Activated naive CD4-positive, alpha-beta T cell treated with anti-CD3 and anti-CD28 coated beads for 36 hours (primary cell): ENCODE results near the gene CSNK1G1. TPM values are rescaled to one million over a fixed set of nuclear protein-coding genes. Genes with fewer than 3 reads are reported as not detected.

Experiments used
- CTCF ChIA-PET: fragments of 350-600 bp; sonication (Branson Sonifier 250); formaldehyde crosslinking; loops from one replicate; lab custom pipeline; 2021; ENCODE audit warnings: antibody characterized with exemption; lab: Charles Lee
- DNase-seq: peaks from one replicate; pipeline ENCODE4 v3.0.0-alpha.2; 2020
- H3K27ac Mint-ChIP-seq: one replicate; pipeline ENCODE4 v1.8.0; 2021; ENCODE audit warnings: mild to moderate bottlenecking, mixed read lengths
- H3K27me3 Mint-ChIP-seq: one replicate; pipeline ENCODE4 v1.8.0; 2021; ENCODE audit warnings: low read depth, mixed read lengths
- H3K36me3 Mint-ChIP-seq: one replicate; pipeline ENCODE4 v1.8.0; 2021; ENCODE audit warnings: low read depth, mixed read lengths
- H3K4me1 Mint-ChIP-seq: one replicate; pipeline ENCODE4 v1.8.0; 2021; ENCODE audit warnings: low read depth, mixed read lengths
- H3K4me3 Mint-ChIP-seq: one replicate; pipeline ENCODE4 v1.8.0; 2021; ENCODE audit warnings: mild to moderate bottlenecking, moderate library complexity, mixed read lengths
- H3K9me3 Mint-ChIP-seq: one replicate; pipeline ENCODE4 v1.8.0; 2021; ENCODE audit warnings: mixed read lengths
- intact Hi-C: fragments of 100-400 bp; cut with micrococcal nuclease; formaldehyde crosslinking; loops from one replicate; pipeline ENCODE4 v1.15.1; 2023
- total RNA-seq, 2 experiments: library from RNA; stranded (reverse); gene quantifications; one replicate each; pipeline ENCODE4 v1.2.3, GENCODE V29; 2021

The CSNK1G1 gene
- total RNA-seq, 2 experiments from 2014 or later = 14.8 to 16.6 TPM

DNA sequence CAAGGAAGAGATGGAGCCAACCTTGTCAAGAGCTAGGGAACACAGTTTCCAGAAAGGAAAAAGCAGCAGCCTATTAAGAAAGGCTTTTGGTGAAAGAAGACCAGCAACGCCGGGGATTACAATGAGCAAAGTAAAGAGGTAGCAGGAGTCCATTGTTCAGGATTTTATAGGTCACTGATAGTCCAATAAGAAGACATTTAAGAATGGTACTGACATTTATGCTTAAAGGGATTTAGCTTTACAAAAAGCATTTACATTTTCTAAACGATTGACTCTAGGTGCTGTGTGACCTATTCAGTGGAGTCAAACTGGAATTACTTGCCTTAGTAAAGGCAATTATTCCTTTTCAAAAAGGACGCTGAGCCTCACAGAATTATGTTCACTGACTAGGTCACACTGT, 40.8 kb downstream of the CSNK1G1 start:
- intact Hi-C loops = no loop called here
- CTCF ChIA-PET = no interaction called here
- DNase-seq = no peak
- Mint-ChIP-seq H3K27ac (no peak overlapping the region), H3K36me3 (peaks cover 2% of the 10 kb centered on the region), H3K4me1 (peaks cover 2% of the 10 kb centered on the region), H3K27me3 (no peaks in the 10 kb centered on the region), H3K9me3 (no peaks in the 10 kb centered on the region), H3K4me3 (no peak overlapping the region)

DNA sequence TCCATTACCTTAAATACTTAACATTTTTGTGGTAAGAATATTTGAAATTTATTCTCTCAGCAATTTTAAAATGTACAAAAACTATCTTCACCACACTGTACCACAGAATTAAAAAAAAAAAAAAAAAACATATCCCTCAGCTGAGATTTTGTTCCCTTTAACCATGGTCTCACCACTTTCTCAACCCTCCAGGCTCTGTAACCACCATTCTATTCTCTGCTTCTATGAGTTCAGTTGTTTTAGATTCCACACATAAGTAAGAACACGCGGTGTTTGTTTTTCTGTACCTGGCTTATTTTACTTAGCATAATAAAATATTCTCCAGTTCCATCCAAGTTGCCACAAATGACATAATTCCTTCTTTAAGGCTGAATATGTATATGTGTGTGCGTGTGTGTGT, 41.5 kb downstream of the CSNK1G1 start:
- intact Hi-C loops = no loop called here
- Mint-ChIP-seq H3K36me3 (peaks cover 2% of the 10 kb centered on the region), H3K9me3 (no peaks in the 10 kb centered on the region), H3K27ac (no peak overlapping the region), H3K4me3 (no peak overlapping the region), H3K4me1 (peaks cover 2% of the 10 kb centered on the region), H3K27me3 (no peaks in the 10 kb centered on the region)
- DNase-seq = no peak
- CTCF ChIA-PET = no interaction called here

DNA sequence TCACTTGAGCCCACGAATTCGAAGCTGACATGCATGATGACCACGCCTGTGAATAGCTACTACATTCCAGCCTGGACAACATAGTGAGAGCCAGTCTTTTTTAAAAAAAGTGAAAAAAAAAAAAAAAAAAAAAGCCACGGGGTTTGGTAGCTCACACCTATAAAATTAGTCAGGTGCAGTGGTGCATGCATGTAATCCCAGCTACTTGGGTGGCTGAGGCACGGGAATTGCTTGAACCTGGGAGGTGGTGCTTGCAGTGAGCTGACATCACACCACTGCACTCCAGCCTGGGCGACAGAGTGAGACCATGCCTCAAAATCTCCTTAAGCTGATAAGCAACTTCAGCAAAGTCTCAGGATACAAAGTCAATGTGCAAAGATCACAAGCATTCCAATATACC, 44.4 kb downstream of the CSNK1G1 start:
- Mint-ChIP-seq H3K27ac (no peak overlapping the region), H3K4me1 (peaks cover 2% of the 10 kb centered on the region), H3K27me3 (no peaks in the 10 kb centered on the region), H3K36me3 (peaks cover 4% of the 10 kb centered on the region), H3K4me3 (no peak overlapping the region), H3K9me3 (no peaks in the 10 kb centered on the region)
- no peak for DNase-seq
- CTCF ChIA-PET = no interaction called here
- intact Hi-C loops = no loop called here

DNA sequence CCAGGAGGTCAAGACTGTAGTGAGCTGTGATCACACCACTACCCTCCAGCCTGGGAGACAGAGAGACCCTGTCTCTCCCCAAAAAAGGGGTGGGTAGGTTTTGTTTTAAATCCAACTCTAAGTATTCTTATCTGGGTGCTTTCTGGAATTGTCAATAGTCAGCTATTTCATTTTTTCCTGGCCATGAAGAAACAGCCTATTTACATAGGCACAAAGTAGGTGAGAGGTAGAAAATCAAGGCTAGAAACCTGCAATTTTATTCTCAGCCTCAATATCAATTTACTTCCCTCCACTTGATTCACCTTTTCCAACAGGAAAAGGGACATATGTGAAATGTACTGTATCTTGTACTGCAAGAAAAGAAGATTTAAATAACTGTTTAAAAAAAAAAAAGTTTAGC, 45.9 kb downstream of the CSNK1G1 start:
- peaks cover 2% of the 10 kb centered on the region for H3K4me1 Mint-ChIP-seq
- H3K27me3 Mint-ChIP-seq = no peaks in the 10 kb centered on the region
- peaks cover 4% of the 10 kb centered on the region for H3K36me3 Mint-ChIP-seq
- no peak for DNase-seq
- CTCF ChIA-PET = no interaction called here
- intact Hi-C loops = no loop called here
- H3K4me3 Mint-ChIP-seq = no peak overlapping the region
- H3K27ac Mint-ChIP-seq = no peak overlapping the region
- H3K9me3 Mint-ChIP-seq = no peaks in the 10 kb centered on the region

DNA sequence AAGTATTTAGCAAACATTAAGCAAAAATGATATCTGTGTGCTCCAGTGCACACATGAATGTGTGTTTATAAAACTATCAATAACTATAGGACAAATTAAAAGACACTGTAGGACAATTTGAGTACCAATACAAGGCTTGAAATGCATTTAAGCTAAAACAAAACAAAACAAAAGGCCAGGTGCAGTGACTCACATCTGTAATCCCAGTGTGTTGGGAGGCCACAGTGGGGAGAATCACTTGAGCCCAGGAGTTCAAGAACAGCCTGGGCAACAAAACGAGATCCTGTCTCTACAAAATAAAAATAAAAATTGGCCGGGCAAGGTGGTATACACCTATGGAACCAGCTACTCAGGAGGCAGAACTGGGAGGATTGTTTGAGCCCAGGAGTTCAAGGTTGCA, 50.7 kb downstream of the CSNK1G1 start:
- no peak overlapping the region for H3K27ac Mint-ChIP-seq
- no peaks in the 10 kb centered on the region for H3K27me3 Mint-ChIP-seq
- no peak overlapping the region for H3K4me3 Mint-ChIP-seq
- DNase-seq = no peak
- CTCF ChIA-PET = interaction anchor here (0.6 kb wide), 1 partner anchor 259 kb away, joined by 3 read pairs; no protein-coding TSS in a partner anchor
- H3K4me1 Mint-ChIP-seq = no peaks in the 10 kb centered on the region
- peaks cover 5% of the 10 kb centered on the region for H3K36me3 Mint-ChIP-seq
- intact Hi-C loops = no loop called here
- H3K9me3 Mint-ChIP-seq = no peaks in the 10 kb centered on the region

DNA sequence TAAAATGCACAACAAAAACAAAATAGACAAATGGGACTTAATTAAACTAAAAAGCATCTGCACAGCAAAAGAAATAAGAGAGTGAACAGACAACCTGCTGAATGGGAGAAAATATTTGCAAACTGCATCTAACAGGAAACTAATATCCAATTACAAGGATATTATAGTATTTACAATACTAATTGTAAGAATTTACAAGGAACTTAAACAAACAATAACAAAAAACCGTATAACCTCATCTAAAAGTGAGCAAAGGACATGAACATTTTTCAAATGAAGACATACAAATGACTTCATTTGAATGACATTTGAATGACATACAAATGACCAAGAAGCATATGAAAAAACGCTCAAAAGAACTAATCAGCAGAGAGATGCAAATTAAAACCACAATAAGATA, 66.4 kb downstream of the CSNK1G1 start:
- CTCF ChIA-PET = no interaction called here
- H3K27me3 Mint-ChIP-seq = no peaks in the 10 kb centered on the region
- DNase-seq = no peak
- H3K4me3 Mint-ChIP-seq = no peak overlapping the region
- H3K4me1 Mint-ChIP-seq = peaks cover 5% of the 10 kb centered on the region
- H3K36me3 Mint-ChIP-seq = no peaks in the 10 kb centered on the region
- intact Hi-C loops = no loop called here
- H3K27ac Mint-ChIP-seq = no peak overlapping the region
- no peaks in the 10 kb centered on the region for H3K9me3 Mint-ChIP-seq

DNA sequence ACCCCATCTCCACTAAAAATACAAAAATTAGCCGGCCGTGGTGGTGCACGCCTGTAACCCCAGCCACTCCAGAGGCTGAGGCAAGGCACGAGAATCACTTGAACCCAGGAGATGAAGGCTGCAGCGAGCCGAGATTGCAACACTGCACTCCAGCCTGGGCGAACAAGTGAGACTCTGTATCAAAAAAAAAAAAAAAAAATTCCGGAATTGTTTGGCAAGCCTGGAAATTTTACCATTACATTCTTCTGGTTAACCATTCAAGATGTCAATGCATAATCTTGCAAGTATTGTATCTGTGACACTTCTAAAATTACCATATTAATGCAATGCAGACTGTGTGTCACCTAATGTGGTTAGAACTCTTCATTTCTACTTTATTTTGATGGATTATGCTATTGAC, 67.0 kb downstream of the CSNK1G1 start:
- Mint-ChIP-seq H3K4me1 (peaks cover 7% of the 10 kb centered on the region), H3K27ac (no peak overlapping the region), H3K36me3 (no peaks in the 10 kb centered on the region), H3K9me3 (no peaks in the 10 kb centered on the region), H3K4me3 (no peak overlapping the region), H3K27me3 (no peaks in the 10 kb centered on the region)
- CTCF ChIA-PET = no interaction called here
- intact Hi-C loops = no loop called here
- DNase-seq = no peak

DNA sequence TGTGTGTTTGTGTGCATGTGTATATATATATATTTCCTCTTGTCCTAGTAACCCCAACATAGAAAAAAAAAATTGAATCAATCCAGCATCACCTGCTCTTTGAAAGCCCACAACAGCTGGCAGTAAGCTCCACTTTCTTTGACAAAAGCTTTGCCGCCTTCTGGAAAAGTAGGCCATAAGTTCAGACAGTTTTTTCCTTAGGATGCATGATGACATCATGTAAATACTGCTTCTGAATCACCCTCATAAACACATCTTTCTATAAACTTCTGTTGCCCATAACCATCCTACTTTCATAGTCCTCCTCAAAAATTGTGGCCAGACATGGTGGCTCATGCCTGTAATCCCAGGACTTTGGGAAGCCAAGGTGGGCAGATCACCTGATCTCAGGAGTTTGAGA, 67.4 kb downstream of the CSNK1G1 start:
- no peaks in the 10 kb centered on the region for H3K9me3 Mint-ChIP-seq
- CTCF ChIA-PET = no interaction called here

DNA sequence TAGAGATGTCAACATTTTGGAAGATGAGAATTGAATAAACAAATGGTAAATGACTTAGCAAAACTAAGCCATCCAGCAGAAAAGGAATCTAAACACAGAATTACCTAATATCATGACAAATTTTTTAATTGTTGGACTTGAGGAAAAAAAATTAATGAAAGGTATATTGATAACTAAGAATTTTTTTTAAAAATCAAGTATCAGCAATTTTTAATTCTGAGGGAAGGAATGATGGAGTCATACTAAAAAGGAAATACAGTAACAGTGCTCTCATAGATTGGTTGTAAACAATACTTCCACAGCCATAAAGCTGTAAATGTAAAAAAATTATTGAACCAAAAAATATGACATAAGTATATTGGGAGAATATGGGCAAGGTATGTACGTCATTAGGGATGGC, 68.0 kb downstream of the CSNK1G1 start:
- Mint-ChIP-seq H3K4me3 (no peak overlapping the region), H3K36me3 (no peaks in the 10 kb centered on the region), H3K9me3 (no peaks in the 10 kb centered on the region), H3K27me3 (no peaks in the 10 kb centered on the region), H3K4me1 (peaks cover 5% of the 10 kb centered on the region), H3K27ac (no peak overlapping the region)
- intact Hi-C loops = no loop called here
- CTCF ChIA-PET = no interaction called here
- no peak for DNase-seq

More for the DNA sequence above, 67.4 kb downstream of the CSNK1G1 start:
- peaks cover 10% of the 10 kb centered on the region for H3K4me1 Mint-ChIP-seq
- DNase-seq = no peak
- H3K27ac Mint-ChIP-seq = no peak overlapping the region
- no peak overlapping the region for H3K4me3 Mint-ChIP-seq
- intact Hi-C loops = no loop called here
- H3K27me3 Mint-ChIP-seq = no peaks in the 10 kb centered on the region
- H3K36me3 Mint-ChIP-seq = no peaks in the 10 kb centered on the region

DNA sequence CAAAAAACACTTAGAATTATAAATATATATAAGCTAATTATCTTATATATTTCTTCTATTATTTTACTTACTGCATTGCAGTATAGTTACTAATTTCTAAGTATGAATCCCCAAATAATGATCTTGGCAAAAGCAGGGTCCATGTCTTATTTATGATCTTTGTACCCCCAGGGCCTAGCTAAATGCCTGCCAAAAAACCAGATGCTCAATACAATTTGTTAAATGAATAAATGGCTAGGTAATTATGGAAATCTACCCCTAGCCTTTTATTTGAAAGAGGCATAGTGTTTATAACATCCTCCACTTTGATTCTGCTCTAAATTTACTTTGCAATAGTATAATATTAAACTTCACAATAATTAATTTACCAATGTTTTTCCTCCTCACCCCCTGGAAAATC, 69.5 kb downstream of the CSNK1G1 start:
- H3K4me1 Mint-ChIP-seq = peaks cover 4% of the 10 kb centered on the region
- no peaks in the 10 kb centered on the region for H3K9me3 Mint-ChIP-seq
- H3K27ac Mint-ChIP-seq = no peak overlapping the region
- DNase-seq = no peak
- intact Hi-C loops = no loop called here
- H3K27me3 Mint-ChIP-seq = no peaks in the 10 kb centered on the region
- H3K4me3 Mint-ChIP-seq = no peak overlapping the region
- no peaks in the 10 kb centered on the region for H3K36me3 Mint-ChIP-seq
- CTCF ChIA-PET = no interaction called here

DNA sequence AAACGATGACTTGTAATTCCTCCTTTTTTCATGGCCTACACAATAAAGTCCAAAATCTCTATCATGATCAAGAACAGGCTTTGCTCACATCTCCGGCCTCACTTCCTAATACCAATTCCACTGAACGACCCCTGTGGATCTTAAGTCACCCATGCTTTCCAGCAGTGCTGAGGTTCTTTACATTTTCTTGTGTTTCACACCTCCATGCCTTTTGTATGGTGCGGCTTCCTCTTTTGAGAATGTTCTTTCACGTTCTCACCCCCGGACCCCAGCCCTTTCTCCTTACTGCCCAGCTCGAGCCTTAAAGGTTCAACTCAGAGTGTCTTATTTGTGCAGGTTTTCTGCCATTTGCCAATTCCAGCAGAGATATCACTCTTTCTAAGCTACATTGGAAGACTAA, 70.1 kb downstream of the CSNK1G1 start:
- CTCF ChIA-PET = no interaction called here
- Mint-ChIP-seq H3K36me3 (peaks cover 3% of the 10 kb centered on the region), H3K27ac (no peak overlapping the region)

DNA sequence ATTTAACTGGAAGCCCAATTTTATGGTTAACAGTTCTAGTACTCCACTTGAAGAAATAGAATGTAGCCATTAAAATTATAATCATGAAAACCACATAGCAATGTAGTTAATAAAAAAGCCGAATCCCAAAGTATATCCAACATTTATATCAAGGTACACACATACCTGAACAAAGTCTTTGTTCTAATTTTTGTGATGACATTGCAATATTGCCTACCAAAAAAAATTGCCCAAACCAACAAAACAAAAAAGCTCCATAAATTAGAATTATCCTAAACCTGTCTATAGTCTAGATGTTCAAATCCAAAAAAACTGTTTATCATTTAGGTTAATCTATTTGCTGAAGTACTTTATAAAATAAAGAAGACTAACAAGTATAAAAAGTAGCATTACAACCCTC, 70.8 kb downstream of the CSNK1G1 start:
- Mint-ChIP-seq H3K36me3 (peaks cover 5% of the 10 kb centered on the region), H3K9me3 (no peaks in the 10 kb centered on the region), H3K4me3 (no peak overlapping the region), H3K27ac (no peak overlapping the region), H3K4me1 (peaks cover 4% of the 10 kb centered on the region), H3K27me3 (no peaks in the 10 kb centered on the region)
- CTCF ChIA-PET = no interaction called here
- no peak for DNase-seq
- intact Hi-C loops = no loop called here

More for the DNA sequence above, 70.1 kb downstream of the CSNK1G1 start:
- no peaks in the 10 kb centered on the region for H3K9me3 Mint-ChIP-seq
- intact Hi-C loops = no loop called here
- H3K4me3 Mint-ChIP-seq = no peak overlapping the region
- peaks cover 4% of the 10 kb centered on the region for H3K4me1 Mint-ChIP-seq
- no peaks in the 10 kb centered on the region for H3K27me3 Mint-ChIP-seq
- DNase-seq = no peak

DNA sequence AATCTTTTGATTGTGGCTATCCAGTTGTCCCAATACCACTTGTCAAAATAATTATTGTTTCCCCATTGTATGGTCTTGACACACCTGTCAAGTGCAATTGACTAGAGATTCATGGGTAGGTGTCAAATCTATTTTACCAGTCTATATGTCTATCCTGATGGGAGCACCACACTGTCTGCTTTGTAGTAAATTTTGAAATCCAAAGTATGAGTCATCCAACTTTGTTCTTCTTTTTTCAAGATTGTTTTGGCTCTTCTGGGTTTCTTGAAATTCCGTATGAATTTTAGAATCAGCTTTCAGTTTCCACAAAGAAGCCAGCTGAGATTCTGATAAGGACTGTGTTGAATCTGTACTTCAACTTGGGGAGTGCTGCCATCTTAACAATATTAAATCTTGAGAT, 71.9 kb downstream of the CSNK1G1 start:
- Mint-ChIP-seq H3K4me1 (peaks cover 4% of the 10 kb centered on the region), H3K27ac (no peak overlapping the region), H3K4me3 (no peak overlapping the region), H3K36me3 (peaks cover 5% of the 10 kb centered on the region), H3K27me3 (no peaks in the 10 kb centered on the region), H3K9me3 (no peaks in the 10 kb centered on the region)
- intact Hi-C loops = no loop called here
- DNase-seq = no peak
- CTCF ChIA-PET = no interaction called here

DNA sequence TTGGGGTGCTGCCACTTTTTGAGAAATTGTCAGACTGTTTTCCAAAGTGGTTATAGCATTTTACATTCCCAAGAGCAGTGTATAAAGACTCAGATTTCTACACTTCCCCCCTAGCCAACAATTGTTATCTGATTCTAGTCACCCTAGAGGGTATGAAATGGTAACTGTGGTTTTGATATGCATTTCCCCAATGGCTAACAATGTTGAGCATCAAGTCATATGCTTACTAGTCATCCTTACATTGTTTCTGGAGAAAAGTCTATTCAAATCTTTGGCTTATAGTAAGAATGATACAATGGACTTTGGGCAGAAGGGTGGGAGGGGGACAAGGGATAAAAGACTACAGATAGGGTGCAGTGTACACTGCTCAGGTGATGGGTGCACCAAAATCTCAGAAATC, 73.3 kb downstream of the CSNK1G1 start:
- Mint-ChIP-seq H3K36me3 (peaks cover 5% of the 10 kb centered on the region), H3K4me3 (no peak overlapping the region), H3K4me1 (peaks cover 4% of the 10 kb centered on the region), H3K27ac (no peak overlapping the region), H3K27me3 (no peaks in the 10 kb centered on the region), H3K9me3 (no peaks in the 10 kb centered on the region)
- CTCF ChIA-PET = interaction anchor here (0.6 kb wide), 1 partner anchor 769 kb away, joined by 3 read pairs; no protein-coding TSS in a partner anchor
- intact Hi-C loops = no loop called here
- DNase-seq = no peak
